Measurements from ENCODE around the gene THSD1. TPM values are rescaled to one million over a fixed set of nuclear protein-coding genes. Genes with fewer than 3 reads are reported as not detected.

THSD1 gene
- total and polyA plus RNA-seq, 10 of the 15 experiments (the other 5 are each of a cell fraction or from before 2014, with no cell fraction given), result 0.03 to 0.20 (median 0.13) TPM; not detected in 2

DNA sequence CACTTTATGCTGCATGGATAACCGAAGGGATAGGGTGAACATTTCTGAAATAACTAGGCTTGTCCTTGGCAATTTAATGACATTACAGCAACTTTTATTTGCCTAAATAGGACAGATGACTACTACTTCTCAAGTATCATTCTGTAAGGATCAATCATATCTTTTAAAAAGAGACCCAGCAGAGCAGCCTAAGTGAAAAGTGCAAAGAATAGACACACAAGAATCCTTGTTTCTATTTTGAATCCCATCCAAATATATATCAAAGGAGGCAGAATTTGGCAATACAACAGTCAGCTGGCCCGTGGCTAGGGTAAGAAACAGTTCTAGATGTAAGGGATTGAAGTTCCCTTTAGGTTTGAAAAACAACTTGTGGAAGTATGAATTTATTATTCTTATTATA is 6.9 kb downstream of the THSD1 start:
- no peaks in the 10 kb centered on the region for H3K9me3 ChIP-seq (replicated peaks; ENCODE audit: control insufficient read depth, insufficient read depth, low read length)
- no peaks in the 10 kb centered on the region for H3K79me2 ChIP-seq (ENCODE audit: control insufficient read depth, insufficient read depth, low read length)
- TF ChIP-seq SKIL (IDR thresholded peaks at IDR 0.05; ENCODE audit: low read depth, poor library complexity, severe bottlenecking), result no peak
- no peak for TF ChIP-seq ZNF622 (IDR thresholded peaks at IDR 0.05)
- no peak for TF ChIP-seq EP300 (IDR thresholded peaks at IDR 0.05; ENCODE audit: borderline replicate concordance in 1 of 2, control insufficient read depth in 1 of 2, low read depth in 2 of 2, low read length in 2 of 2)
- TF ChIP-seq, protein P1, sequence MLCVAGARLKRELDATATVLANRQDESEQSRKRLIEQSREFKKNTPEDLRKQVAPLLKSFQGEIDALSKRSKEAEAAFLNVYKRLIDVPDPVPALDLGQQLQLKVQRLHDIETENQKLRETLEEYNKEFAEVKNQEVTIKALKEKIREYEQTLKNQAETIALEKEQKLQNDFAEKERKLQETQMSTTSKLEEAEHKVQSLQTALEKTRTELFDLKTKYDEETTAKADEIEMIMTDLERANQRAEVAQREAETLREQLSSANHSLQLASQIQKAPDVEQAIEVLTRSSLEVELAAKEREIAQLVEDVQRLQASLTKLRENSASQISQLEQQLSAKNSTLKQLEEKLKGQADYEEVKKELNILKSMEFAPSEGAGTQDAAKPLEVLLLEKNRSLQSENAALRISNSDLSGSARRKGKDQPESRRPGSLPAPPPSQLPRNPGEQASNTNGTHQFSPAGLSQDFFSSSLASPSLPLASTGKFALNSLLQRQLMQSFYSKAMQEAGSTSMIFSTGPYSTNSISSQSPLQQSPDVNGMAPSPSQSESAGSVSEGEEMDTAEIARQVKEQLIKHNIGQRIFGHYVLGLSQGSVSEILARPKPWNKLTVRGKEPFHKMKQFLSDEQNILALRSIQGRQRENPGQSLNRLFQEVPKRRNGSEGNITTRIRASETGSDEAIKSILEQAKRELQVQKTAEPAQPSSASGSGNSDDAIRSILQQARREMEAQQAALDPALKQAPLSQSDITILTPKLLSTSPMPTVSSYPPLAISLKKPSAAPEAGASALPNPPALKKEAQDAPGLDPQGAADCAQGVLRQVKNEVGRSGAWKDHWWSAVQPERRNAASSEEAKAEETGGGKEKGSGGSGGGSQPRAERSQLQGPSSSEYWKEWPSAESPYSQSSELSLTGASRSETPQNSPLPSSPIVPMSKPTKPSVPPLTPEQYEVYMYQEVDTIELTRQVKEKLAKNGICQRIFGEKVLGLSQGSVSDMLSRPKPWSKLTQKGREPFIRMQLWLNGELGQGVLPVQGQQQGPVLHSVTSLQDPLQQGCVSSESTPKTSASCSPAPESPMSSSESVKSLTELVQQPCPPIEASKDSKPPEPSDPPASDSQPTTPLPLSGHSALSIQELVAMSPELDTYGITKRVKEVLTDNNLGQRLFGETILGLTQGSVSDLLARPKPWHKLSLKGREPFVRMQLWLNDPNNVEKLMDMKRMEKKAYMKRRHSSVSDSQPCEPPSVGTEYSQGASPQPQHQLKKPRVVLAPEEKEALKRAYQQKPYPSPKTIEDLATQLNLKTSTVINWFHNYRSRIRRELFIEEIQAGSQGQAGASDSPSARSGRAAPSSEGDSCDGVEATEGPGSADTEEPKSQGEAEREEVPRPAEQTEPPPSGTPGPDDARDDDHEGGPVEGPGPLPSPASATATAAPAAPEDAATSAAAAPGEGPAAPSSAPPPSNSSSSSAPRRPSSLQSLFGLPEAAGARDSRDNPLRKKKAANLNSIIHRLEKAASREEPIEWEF (IDR thresholded peaks at IDR 0.05; ENCODE audit: insufficient replicate concordance, low read depth, low read length), result no peak
- TF ChIP-seq HDGF (IDR thresholded peaks at IDR 0.05), result no peak
- no peak for TF ChIP-seq NR2F1 (conservative IDR thresholded peaks at IDR 0.05)
- TF ChIP-seq ATF7 (IDR thresholded peaks at IDR 0.05; ENCODE audit: low read depth), result no peak
- no peak for TF ChIP-seq SREBF1 (IDR thresholded peaks at IDR 0.05; ENCODE audit: low read length)
- no peak for TF ChIP-seq ETV6 (conservative IDR thresholded peaks at IDR 0.05 in 1 of 2, IDR thresholded peaks at IDR 0.05 in 1 of 2; ENCODE audit: borderline replicate concordance in 1 of 2, low read depth in 1 of 2)
- TF ChIP-seq ESRRA (IDR thresholded peaks at IDR 0.05; ENCODE audit: low read length), result no peak
- TF ChIP-seq, protein P2, sequence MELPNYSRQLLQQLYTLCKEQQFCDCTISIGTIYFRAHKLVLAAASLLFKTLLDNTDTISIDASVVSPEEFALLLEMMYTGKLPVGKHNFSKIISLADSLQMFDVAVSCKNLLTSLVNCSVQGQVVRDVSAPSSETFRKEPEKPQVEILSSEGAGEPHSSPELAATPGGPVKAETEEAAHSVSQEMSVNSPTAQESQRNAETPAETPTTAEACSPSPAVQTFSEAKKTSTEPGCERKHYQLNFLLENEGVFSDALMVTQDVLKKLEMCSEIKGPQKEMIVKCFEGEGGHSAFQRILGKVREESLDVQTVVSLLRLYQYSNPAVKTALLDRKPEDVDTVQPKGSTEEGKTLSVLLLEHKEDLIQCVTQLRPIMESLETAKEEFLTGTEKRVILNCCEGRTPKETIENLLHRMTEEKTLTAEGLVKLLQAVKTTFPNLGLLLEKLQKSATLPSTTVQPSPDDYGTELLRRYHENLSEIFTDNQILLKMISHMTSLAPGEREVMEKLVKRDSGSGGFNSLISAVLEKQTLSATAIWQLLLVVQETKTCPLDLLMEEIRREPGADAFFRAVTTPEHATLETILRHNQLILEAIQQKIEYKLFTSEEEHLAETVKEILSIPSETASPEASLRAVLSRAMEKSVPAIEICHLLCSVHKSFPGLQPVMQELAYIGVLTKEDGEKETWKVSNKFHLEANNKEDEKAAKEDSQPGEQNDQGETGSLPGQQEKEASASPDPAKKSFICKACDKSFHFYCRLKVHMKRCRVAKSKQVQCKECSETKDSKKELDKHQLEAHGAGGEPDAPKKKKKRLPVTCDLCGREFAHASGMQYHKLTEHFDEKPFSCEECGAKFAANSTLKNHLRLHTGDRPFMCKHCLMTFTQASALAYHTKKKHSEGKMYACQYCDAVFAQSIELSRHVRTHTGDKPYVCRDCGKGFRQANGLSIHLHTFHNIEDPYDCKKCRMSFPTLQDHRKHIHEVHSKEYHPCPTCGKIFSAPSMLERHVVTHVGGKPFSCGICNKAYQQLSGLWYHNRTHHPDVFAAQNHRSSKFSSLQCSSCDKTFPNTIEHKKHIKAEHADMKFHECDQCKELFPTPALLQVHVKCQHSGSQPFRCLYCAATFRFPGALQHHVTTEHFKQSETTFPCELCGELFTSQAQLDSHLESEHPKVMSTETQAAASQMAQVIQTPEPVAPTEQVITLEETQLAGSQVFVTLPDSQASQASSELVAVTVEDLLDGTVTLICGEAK (IDR thresholded peaks at IDR 0.05; ENCODE audit: borderline replicate concordance), result no peak
- no peak overlapping the region for H3K9ac ChIP-seq (ENCODE audit: control insufficient read depth, insufficient read depth, low read length)
- H2AFZ ChIP-seq (ENCODE audit: control insufficient read depth, low read depth, low read length), result no peak overlapping the region
- H3K27me3 ChIP-seq (replicated peaks in 1 of 2; ENCODE audit: control insufficient read depth in 2 of 2, insufficient read depth in 2 of 2, low read length in 1 of 2), result no peaks in the 10 kb centered on the region; a peak in 2 of 4 replicates
- ATAC-seq (no peak), DNase-seq (ENCODE audit: low read depth, low spot score) (no peak), FAIRE-seq (no peak)
- no peak overlapping the region for H3K27ac ChIP-seq (ENCODE audit: control insufficient read depth, insufficient read depth)
- no peak overlapping the region for H3K4me2 ChIP-seq (ENCODE audit: control insufficient read depth, insufficient read depth)
- ChIA-PET SMC1A (ENCODE audit: uncharacterized antibody, unreplicated experiment) (interaction anchor here (1.1 kb wide), 1 partner anchor 49 kb away, joined by 3 read pairs; no protein-coding TSS in a partner anchor), POLR2A (no interaction called here), CTCF (no interaction called here), RAD21 (ENCODE audit: unreplicated experiment) (no interaction called here)
- H3K4me3 ChIP-seq, result no peak overlapping the region
- intact Hi-C loops (cut with micrococcal nuclease; ENCODE audit: unreplicated experiment) (no loop called here), in situ Hi-C loops (cut with MboI) (no loop called here)
- WGBS (ENCODE audit: insufficient coverage, insufficient replicate concordance, low lambda C conversion rate, missing lambda C conversion rate), result 5% methylated on average over 2 of the region's 2 CpGs
- BruUV-seq (replicated peaks), result no TSS peak
- H3K4me1 ChIP-seq (ENCODE audit: control insufficient read depth, insufficient read depth, low read length), result no peaks in the 10 kb centered on the region
- no peaks in the 10 kb centered on the region for H3K36me3 ChIP-seq (ENCODE audit: control insufficient read depth in 2 of 2, insufficient read depth in 2 of 2, low read length in 1 of 2)
- no peaks in the 10 kb centered on the region for H4K20me1 ChIP-seq (ENCODE audit: control insufficient read depth, insufficient read depth)
